ENCODE measurements around the gene MYO9A. TPM values are rescaled to one million over a fixed set of nuclear protein-coding genes. Genes with fewer than 3 reads are reported as not detected.

Gene MYO9A
- total RNA-seq, 2 donors from 2014 or later = 27.1 to 30.5 TPM

Other genes with a start within 250 kb of the MYO9A start
- gene SENP8, start 253 bp upstream of the MYO9A start, total RNA-seq = under 1 TPM; 0.31 to 0.42 TPM
- gene GRAMD2A, start 79.6 kb upstream of the MYO9A start, total RNA-seq = not detected
- 100 to 1,000 TPM; 343 to 428 TPM for gene PKM, start 113.0 kb upstream of the MYO9A start, total RNA-seq
- gene PARP6, start 154.4 kb upstream of the MYO9A start, total RNA-seq = 100 to 1,000 TPM; 109 to 112 TPM
- 1 to 10 TPM; 1.4 to 1.9 TPM for gene CELF6, start 202.0 kb upstream of the MYO9A start, total RNA-seq

Data from T-helper 17 cell (primary cell).